Vagina (tissue), 2 donors: Measurements from ENCODE around the gene ACIN1. TPM values are rescaled to one million over a fixed set of nuclear protein-coding genes. Genes with fewer than 3 reads are reported as not detected.

ENCODE experiments used
- DNase-seq, 2 donors: peaks; one replicate each; pipeline ENCODE4 v3.0.0-alpha.2; 2017; ENCODE audit errors: extremely low spot score in 2 of 2
- H3K27ac ChIP-seq: fragments of 200-600 bp; sonication (generic); one replicate; pipeline ENCODE4 v1.5.1; 2019
- H3K27me3 ChIP-seq: fragments of 200-600 bp; sonication (generic); one replicate; pipeline ENCODE4 v1.5.1; 2019
- H3K36me3 ChIP-seq, 2 donors: fragments of 200-600 bp; sonication (generic); one replicate each; pipeline ENCODE4 v1.5.1; 2017 to 2019
- H3K4me1 ChIP-seq: fragments of 200-600 bp; sonication (generic); one replicate; pipeline ENCODE4 v1.5.1; 2019
- H3K4me3 ChIP-seq, 2 donors: fragments of 200-600 bp; sonication (generic); 1 replicate in 1 of 2; 2 replicates in 1 of 2; pipeline ENCODE4 v1.5.1; 2016 to 2019
- H3K9me3 ChIP-seq: fragments of 200-600 bp; sonication (generic); one replicate; pipeline ENCODE4 v1.5.1; 2019
- POLR2A ChIP-seq, 2 donors: fragments of 450-650 bp; IDR thresholded peaks; one replicate each; pipeline ENCODE4 v1.6.1; 2017; ENCODE audit warnings: antibody characterized with exemption in 2 of 2, mild to moderate bottlenecking in 2 of 2, moderate library complexity in 2 of 2
- POLR2AphosphoS5 ChIP-seq, 2 donors: sonication (generic); formaldehyde crosslinking; IDR thresholded peaks; one replicate each; pipeline ENCODE4 v1.9.0; 2017; ENCODE audit warnings: antibody characterized with exemption in 2 of 2, mild to moderate bottlenecking in 2 of 2, low read depth in 1 of 2; ENCODE audit not compliant: insufficient read depth in 1 of 2
- intact Hi-C: fragments of 100-400 bp; cut with DNase I; formaldehyde crosslinking; loops from one replicate; pipeline ENCODE4 v1.15.1; 2023
- total RNA-seq: library from RNA; depleted of rRNA; stranded (reverse); fragments of >200 nt; gene quantifications from one replicate; pipeline ENCODE4 v1.2.3, GENCODE V29; 2016
- TF ChIP-seq, protein P1 (sequence below), 3 experiments: fragments of 450-650 bp in 2 of 3; fragments of 200-600 bp in 1 of 3; sonication (generic) in 1 of 3; IDR thresholded peaks; one replicate each; pipeline ENCODE4 v1.5.1; 2017 to 2019; ENCODE audit warnings: antibody characterized with exemption in 3 of 3, mild to moderate bottlenecking in 2 of 3, moderate library complexity in 2 of 3

Gene ACIN1
- total RNA-seq, 1 donor from 2014 or later: 121 TPM

DNA sequence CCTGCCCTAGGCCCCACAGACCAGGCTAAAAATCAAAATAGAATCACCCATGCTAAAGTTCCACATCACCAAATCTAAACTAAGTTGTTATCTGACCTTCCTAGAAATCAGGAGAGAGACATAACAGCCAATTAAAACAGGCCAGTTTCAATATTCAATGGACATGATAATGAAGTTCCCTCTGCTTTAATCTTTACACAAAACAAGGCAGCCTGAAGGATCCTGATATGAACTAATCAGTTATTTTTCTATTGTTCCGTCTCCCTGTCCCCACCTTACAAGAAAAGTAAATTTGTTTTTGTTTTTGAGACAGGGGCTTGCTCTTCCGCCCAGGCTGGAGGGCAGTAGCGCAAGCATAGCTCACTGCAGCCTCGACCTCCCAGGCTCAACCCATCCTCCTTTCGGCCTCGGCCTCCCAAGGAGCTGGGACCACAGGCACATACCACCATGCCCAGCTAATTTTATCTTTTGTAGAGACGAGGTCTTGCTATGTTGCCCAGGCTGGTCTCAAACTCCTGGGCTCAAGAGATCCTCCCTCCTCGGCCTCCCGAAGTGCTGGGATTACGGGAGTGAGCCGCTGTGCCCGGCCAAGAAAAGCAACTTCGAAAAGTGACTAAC, 29.5 kb upstream of the ACIN1 start:
- H3K27me3 ChIP-seq: no peaks in the 10 kb centered on the region
- peaks cover 23% of the 10 kb centered on the region for H3K4me1 ChIP-seq
- no peak for DNase-seq
- H3K4me3 ChIP-seq: no peak overlapping the region
- TF ChIP-seq POLR2AphosphoS5 (IDR thresholded peaks at IDR 0.05; ENCODE audit: insufficient read depth in 1 of 2, low read depth in 1 of 2) (no peak), POLR2A (IDR thresholded peaks at IDR 0.05) (no peak)
- TF ChIP-seq, protein P1, sequence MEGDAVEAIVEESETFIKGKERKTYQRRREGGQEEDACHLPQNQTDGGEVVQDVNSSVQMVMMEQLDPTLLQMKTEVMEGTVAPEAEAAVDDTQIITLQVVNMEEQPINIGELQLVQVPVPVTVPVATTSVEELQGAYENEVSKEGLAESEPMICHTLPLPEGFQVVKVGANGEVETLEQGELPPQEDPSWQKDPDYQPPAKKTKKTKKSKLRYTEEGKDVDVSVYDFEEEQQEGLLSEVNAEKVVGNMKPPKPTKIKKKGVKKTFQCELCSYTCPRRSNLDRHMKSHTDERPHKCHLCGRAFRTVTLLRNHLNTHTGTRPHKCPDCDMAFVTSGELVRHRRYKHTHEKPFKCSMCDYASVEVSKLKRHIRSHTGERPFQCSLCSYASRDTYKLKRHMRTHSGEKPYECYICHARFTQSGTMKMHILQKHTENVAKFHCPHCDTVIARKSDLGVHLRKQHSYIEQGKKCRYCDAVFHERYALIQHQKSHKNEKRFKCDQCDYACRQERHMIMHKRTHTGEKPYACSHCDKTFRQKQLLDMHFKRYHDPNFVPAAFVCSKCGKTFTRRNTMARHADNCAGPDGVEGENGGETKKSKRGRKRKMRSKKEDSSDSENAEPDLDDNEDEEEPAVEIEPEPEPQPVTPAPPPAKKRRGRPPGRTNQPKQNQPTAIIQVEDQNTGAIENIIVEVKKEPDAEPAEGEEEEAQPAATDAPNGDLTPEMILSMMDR (IDR thresholded peaks at IDR 0.05): no peak
- intact Hi-C loops: loop anchor here (2.0 kb wide), 1 partner anchor 54 kb away; no protein-coding TSS in a partner anchor
- no peak overlapping the region for H3K27ac ChIP-seq
- no peaks in the 10 kb centered on the region for H3K9me3 ChIP-seq
- H3K36me3 ChIP-seq: peaks cover 0 to 21% of the 10 kb centered on the region in 2 donors

- Histone ChIP-seq H3K27me3 (no peaks in the 10 kb centered on the region), H3K9me3 (no peaks in the 10 kb centered on the region), H3K4me1 (peaks cover 23% of the 10 kb centered on the region), H3K4me3 (no peak overlapping the region), H3K36me3 (peaks cover 0 to 14% of the 10 kb centered on the region in 2 donors), H3K27ac (no peak overlapping the region)
- no peak for DNase-seq
- no peak for TF ChIP-seq POLR2AphosphoS5 (IDR thresholded peaks at IDR 0.05; ENCODE audit: insufficient read depth in 1 of 2, low read depth in 1 of 2)
- TF ChIP-seq, protein P1 (IDR thresholded peaks at IDR 0.05): no peak
- intact Hi-C loops: no loop called here
Measured at GRCh38 chr14:23123419-23123818, 28.5 kb upstream of the ACIN1 start.

DNA sequence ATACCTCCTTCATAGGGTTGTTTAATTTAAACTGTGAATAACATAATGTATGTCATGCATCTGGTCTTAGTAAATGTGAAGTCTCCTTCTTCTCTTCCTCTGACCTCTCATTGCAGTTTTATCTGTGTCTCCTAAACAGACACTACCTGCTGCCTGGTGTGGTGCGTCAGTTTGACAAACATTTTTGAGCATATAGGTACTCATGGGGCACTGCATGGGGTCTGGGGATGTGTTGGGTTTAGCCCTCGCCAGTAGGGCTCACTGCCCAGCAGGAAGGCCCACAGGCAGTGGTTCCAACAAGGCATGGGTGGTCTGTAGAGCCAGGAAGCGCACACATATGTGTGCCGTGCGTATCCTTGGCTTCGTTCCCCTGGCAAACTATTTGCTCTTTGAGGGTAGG, 27.1 kb upstream of the ACIN1 start:
- Histone ChIP-seq H3K4me3 (no peak overlapping the region), H3K36me3 (peaks cover 0 to 4% of the 10 kb centered on the region in 2 donors), H3K27me3 (no peaks in the 10 kb centered on the region), H3K4me1 (peaks cover 23% of the 10 kb centered on the region), H3K9me3 (no peaks in the 10 kb centered on the region), H3K27ac (peak overlapping the region; percentile 68)
- no peak for TF ChIP-seq POLR2AphosphoS5 (IDR thresholded peaks at IDR 0.05; ENCODE audit: insufficient read depth in 1 of 2, low read depth in 1 of 2)
- TF ChIP-seq POLR2A (IDR thresholded peaks at IDR 0.05): no peak
- intact Hi-C loops: no loop called here
- no peak for DNase-seq

DNA sequence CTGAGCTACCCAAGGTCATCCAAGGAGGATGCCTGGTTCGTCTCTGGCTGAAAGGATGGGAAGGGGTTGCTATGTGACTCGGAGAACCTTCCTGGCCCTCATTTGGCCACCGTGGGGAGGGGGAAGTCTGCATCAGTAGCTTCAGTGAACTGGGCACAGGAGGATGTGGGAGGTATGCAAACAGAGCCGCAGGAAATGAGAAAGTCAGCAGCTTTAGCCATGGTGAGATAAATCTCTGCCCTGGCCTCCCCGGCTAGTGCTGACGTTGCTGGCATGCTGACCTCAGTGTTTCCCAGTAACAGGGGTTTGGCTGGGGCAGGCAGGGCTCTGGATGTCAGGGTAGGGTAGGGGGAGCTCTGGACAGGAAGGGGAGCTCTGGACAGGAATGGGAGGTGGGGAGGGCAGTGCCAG, 26.4 kb upstream of the ACIN1 start:
- Histone ChIP-seq H3K36me3 (no peaks in the 10 kb centered on the region), H3K4me3 (no peak overlapping the region), H3K9me3 (no peaks in the 10 kb centered on the region), H3K4me1 (peaks cover 23% of the 10 kb centered on the region), H3K27ac (peak overlapping the region; percentile 68), H3K27me3 (no peaks in the 10 kb centered on the region)
- no peak for DNase-seq
- no peak for TF ChIP-seq POLR2A (IDR thresholded peaks at IDR 0.05)
- intact Hi-C loops: loop anchor here (2.0 kb wide), 1 partner anchor 65 kb away; no protein-coding TSS in a partner anchor

DNA sequence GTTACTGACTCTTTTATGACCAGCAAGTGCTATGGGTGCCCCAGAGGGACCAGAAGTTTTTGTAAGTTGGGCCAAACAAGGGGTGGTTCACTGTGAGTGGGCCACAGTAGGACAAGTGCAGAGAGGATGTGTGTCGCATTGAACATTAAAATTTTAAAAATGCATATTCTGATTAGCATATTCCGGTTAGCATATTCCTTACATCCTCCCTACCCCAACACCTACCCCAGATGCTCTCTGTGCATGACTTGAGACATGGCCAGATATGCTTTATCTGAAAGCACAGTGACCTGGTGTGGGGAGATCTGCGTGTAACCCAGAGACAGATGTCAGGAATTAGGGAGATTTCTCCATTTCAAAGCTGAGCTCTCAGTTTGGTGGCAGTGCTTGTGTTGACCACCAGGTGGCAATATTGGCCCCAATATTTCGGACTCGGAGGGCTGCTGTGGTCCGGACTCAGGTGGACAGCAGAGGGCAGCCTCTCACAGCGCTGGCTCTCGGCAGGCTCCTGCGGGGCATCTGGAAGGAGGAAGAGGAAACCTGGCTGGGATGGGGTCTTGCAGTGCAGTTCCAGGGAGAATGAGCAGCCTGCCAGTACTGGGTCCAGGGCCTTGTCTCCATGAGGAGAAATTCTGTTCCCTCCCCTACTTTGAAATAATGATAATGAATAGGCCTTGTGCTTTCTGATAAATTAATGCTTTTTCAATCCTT, 25.8 kb upstream of the ACIN1 start:
- Histone ChIP-seq H3K36me3 (no peaks in the 10 kb centered on the region), H3K27me3 (no peaks in the 10 kb centered on the region), H3K4me3 (no peak overlapping the region), H3K9me3 (no peaks in the 10 kb centered on the region), H3K27ac (peak overlapping the region; percentile 68), H3K4me1 (peaks cover 23% of the 10 kb centered on the region)
- DNase-seq: no peak
- intact Hi-C loops: loop anchor here (2.0 kb wide), 1 partner anchor 66 kb away; no protein-coding TSS in a partner anchor
- TF ChIP-seq POLR2AphosphoS5 (IDR thresholded peaks at IDR 0.05; ENCODE audit: insufficient read depth in 1 of 2, low read depth in 1 of 2) (peak; percentile 64 to 80), POLR2A (IDR thresholded peaks at IDR 0.05) (peak in 1 of 2 donors; percentile 26)
- TF ChIP-seq, protein P1 (IDR thresholded peaks at IDR 0.05): peak; percentile 99 to 100 (median 100)
